HCEC 1CT (cell line): Measurements from ENCODE around the gene SSTR5.

ENCODE experiments used
- DNase-seq: peaks from one replicate; pipeline ENCODE4 v3.0.0-alpha.2; 2017

SSTR5 gene

DNA sequence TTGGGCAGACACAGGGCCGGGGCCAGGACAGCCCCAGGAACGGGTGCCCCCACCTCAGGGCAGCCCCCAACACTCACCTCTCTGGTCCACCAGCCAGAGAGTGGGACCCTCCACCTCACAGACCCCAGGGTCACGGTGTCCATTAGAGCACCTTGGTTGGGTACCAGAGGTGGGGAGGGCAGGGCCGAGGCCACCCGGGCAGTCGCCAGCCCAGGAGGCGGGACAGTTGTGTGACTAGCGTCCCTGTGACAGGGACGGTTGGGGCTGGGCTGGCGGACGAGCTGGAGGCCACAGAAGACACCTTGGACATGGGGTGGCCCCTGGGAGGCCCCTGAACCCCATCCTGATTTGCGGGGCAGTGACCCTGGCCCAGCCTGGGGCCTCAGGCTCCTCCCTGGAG is 35.2 kb downstream of the SSTR5 start:
- no peak for DNase-seq

DNA sequence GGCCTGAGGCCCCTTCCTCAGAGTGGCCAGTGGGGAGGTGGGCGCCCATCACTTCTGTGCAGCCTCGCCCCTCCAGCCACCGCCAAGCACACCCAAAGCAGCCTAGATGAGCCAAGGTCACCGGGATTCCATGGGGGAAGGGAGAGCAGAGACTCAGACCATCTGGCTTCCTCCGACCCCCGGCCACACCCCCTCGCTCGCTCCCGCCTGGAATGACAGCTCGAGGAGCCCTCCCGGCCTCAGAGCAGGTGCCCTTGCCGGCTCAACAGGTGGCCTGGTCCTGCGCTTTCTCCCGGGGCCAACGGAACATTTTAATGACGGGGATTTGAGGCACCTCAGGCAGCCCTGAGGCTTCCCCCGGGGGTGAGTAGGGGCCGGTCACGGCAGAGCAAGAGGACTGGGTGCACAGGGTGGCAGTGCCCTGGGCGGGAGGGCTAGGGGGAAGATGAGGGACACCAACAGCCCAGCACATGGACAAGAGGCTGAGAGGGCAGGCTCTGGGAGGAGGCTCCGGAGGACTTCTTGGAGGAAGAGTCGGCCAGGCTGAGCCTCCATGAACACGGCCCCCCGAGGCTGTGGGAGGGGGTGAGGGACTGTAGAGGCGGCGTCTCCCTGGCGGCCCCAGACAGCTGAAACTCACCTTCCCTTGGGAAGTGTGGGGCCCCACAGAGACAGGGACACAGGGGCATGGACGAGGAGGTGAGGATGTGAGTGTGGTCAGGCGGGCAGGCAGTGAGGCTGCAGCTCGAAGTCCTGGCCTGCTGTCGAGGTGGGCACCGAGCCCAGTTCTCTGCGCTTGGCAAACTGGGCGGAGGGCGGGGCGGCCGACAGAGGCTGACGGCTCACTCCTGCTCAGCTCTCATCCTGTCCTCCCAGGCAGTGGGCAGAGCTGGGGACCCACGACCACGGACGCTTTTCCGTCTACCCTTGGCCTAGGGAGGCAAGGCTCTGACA is 36.0 kb downstream of the SSTR5 start:
- DNase-seq: no peak

DNA sequence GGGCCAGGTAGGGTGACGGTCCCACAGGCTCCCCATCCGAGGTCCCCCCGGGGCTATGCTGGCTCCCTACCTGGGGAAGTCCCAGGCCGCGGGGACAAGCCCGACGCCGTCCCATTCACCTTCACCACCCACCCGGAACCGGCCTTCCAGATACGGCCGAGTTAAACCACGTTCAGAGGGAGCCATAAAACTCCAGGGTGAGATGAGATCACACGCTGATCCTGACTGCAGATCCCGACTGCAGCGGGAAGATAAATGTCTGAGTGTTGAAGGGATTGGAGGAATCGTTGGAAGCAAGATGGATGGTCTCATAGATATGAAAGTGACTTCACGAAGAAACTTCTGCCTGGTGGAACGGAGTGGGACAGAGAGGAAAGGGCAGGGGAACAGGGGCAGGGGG is 37.1 kb downstream of the SSTR5 start:
- DNase-seq: no peak

DNA sequence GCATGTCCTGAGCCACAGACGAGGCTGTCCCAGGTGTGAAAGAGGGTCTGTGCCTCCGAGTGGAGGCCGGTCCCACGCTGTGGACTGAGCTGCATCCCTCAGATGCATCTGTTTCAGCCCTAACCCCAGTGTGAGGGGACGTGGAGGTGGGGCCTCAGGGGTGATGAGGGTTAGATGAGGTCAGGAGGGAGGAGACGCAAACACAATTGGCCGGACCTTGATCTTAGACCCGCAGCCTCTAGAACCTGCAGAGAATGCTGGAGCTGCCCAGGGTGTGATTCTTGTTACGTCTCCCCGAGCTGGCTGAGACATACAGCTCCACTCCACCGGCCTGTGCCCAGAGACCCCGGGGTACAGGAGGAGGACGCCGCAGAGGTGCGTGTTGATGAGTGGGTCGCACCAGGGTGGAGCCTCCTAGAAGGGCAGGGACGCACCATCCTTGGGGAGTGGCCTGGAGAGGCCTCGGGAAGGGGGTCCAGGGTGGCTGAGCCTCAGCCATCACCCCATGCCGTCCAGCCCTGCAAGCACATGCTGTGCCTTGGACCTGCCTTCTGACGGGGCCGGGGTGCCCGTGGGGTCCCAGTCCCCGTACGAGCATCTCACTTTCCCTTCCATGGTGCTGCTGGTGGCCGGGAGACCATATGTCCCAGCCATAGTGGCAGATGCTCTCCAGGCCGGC is 40.1 kb downstream of the SSTR5 start:
- no peak for DNase-seq

DNA sequence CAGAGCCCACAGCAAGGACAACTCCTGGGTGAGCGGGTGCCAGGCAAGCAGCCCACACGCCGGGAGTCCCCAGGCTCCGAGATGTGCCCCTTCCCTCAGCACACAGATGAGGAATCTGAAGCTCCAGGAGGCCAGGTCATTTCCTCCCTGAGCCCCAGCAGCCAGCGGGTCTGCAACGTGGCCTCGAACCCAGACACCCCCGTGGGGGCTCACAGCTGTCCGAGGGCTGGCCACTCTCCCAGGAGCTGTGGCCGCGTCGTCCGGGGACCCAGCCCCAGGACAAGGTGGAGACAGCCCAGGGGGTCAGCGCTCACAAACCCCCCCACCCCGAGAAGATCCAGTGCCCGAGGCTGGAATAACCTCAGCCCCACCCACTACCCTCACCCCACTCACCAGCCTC is 40.9 kb downstream of the SSTR5 start:
- no peak for DNase-seq

DNA sequence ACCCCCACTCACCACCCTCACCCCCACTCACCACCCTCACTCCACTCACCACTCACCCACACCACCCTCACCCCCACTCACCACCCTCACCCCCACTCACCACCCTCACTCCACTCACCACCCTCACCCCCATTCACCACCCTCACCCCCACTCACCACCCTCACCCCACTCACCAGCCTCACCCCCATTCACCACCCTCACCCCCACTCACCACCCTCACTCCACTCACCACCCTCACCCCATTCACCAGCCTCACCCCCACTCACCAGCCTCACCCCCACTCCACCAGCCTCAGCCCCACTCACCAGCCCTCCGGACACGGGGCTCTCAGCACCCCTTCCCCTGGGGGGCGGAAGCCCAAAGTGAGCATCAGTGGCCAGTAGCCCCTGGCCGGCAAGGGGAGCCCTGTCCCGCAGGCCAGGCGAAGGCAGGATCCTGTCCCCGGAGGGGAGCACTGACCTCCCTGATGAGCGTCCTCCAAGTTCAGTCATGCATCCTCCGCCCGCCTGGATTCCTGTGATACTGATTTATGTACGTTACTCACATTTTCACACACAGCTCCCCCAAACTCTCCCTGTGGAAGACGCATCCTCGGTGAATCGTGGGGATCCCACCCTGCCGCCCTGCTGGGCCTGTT is 41.5 kb downstream of the SSTR5 start:
- no peak for DNase-seq

DNA sequence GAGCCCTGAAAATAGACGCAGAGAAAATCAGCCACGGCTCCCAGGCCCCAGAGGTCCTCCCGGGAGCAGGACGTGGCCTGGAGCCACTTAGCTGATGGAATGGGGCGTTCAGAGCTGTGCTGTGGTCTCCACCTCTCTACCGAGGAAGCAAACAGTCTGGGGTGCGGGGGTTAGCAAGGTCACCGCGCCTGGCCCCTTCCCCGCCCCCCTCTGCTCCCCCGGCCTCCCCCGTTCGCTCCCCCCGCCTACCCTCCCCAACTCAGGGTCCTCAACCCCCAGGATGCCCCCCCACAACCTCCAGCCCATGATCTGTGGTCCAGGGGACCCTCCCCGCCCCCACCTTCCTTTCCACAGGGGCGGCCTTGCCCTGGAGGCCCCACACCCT is 44.1 kb downstream of the SSTR5 start:
- DNase-seq: no peak

DNA sequence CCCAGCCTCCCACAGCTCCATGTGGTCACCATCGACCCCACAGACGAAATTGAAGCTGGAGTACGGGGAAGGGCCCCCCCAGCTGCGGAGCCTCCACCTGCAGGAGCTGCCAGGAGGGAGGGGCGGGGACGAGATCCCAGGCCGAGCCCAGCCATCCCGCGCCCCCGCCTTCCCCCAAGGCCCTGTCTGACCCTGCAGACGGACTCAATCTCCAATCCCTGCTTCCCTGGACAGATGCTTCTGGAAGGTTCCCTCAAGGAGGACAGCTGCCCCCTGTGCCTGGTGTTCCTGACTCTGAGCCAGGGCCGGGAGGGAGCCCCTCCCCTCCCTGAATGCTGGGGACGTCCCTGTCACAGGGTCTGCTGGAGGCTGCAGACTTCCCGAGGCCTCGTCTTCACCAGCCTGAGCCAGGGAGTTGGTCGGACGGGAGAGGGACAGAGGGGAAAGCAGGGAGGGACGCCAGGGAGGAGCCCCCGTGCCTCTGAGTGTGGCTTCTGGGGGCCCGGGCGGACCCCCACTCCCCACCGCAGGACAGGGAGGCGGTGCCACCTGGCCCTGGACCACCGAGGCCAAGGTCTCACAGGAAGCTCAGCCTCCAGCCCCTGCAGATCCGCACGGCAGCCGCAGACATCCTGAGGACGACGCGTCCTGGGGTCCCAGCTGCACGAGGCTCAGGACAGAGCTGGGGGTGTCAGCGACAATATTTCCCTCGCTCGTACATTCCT is 44.8 kb downstream of the SSTR5 start:
- DNase-seq: no peak

DNA sequence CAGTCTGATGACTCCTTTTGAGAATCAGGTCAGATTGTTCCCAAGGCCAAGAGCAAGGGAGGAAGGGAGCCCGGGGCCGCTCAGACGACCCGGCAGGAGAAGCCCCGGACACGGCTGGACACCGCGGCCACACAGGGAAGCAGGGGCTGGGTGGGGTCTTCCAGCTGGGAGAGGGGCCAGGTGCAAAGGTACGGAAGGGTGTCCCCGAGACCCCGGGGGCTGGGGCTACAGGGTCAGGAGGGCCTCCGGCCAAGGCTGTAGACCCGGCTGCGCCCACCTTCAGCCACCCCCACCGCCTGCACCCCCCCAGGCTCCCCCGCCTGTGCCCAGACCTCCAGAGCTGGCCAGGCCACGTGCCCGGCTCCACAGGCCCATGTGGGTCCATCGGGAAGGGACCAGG is 45.4 kb downstream of the SSTR5 start:
- DNase-seq: no peak

DNA sequence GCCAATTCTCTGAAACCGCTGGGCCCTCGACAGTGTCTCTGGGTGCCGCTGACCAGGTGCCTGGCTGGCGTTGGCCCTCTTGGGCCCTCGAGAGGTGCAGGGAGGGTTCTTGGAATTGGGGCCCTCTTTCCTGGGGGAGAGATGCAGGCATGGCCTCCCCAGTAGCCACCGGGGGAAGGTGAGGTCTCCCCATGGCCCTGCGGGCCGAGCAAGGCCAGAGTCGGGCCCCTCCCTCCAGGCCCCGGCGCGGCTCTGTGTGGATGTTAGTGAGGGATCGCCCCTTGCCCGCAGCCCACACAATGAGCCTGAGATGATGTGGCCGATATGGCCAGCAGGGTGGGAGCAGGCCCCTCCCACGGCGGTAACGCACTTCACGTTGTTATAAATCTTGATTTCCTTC is 46.6 kb downstream of the SSTR5 start:
- DNase-seq: no peak

DNA sequence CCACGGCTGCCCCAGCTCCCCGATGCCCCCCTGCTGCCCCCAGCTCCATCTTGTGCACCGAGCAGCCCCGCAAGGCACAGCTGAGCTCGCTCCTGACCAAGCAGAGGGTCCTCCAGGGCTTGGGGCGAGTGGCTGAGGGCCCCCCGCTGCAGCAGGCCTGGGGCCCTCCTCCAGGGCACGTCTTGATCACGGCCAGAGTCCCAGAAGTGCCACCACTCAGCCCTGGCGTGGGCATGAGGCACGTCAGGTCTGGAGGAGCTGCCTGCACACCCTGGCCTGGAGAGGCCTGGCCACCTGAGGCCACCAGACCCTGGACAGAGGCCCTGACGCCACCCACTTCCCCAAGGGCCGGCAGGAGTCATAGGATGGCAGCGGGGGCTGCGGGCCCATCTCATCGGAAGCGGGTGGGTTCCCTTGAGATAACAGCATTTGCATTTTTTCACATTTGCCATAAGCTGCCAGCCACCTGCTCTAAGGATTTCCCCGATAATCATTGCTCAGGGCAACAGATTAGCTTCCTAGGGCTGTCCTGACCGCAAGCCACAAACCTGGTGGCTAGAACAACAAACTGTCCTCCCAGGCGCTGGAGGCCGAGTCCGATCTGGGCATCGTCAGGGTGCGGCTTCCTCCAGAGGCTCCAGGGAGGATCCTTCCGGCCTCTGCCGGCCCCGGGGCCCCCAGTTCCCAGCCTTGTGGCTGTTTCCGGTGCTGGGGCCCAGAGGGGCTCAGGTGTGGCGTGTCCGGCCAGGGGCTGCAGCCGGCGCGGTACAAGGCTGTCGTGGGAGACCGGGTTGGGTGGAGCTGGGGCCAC is 47.4 kb downstream of the SSTR5 start:
- DNase-seq: no peak

DNA sequence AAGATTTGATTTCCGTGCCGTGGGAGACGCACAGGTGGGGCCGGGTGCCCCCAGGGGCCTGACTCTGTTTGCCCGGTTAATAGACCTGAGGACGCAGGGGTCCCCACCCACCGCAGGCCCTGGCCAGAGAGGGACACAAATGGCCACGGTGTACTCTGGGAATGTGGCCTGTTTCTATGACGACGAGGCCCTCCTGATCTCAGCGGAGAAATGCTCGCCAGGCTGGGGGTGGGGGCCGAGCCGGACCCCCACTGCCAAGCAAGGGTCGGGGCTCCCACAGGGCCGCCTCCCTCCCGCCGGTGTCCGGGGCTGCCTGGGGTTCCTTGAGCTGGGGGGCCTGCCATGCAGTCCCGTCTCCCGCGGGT is 48.0 kb downstream of the SSTR5 start:
- no peak for DNase-seq

DNA sequence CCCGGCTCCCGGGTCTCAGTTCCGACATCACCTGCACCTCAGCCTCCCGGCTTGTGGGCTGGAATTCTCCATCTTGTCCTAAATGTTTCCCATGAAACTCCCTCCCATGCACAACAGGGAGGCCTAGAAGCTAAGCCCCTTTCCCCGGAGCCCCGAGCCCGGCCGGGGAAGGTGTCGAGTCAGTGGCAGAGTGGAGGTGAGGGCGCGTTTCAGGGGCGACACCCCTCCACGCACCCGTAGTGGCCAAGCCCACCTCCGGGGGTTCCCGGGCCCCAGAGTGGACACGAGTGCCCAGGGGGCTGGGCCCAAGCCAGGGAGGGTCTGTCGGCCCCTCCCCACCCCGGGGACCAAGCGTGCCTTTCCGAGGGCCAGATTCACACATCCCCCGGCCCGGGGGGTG is 48.5 kb downstream of the SSTR5 start:
- no peak for DNase-seq

DNA sequence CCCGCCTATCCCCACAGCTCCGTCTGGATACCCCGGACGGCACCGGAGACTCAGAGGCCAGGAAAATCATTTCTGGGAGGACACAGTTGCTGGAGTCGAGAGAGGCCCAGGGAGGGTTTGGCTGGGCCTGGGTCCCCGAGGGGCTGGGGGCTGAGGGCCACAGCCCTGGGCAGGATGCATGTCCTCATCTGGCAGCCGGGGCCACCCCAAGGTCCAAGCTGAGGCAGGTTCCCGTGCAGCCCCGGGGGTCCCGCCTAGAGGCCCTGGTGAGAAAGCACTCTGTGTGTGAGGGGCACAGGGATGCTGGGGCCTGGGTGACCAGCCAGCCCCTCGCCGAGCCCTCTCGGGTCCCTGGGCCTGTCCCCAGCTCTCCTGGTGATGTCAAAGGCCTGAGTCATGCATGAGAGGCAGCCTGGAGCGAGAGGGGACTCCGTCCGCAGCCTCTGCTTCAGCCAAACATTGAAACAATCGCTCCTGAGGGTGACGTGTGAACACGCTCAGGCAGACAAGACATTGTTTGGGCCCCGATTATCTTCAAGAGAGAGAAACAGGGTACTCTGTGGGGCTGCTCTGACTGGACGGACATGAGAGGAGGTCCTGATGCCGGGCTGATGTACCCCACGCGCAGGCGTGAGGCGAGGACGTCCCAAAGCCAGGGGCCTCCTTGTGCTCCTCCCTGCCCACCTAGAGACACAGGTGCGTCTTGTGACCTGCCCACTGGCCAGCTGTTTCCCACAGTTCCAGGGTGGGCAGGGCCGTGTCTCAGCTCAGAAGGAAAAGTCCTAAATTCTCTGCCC is 49.3 kb downstream of the SSTR5 start:
- DNase-seq: no peak

DNA sequence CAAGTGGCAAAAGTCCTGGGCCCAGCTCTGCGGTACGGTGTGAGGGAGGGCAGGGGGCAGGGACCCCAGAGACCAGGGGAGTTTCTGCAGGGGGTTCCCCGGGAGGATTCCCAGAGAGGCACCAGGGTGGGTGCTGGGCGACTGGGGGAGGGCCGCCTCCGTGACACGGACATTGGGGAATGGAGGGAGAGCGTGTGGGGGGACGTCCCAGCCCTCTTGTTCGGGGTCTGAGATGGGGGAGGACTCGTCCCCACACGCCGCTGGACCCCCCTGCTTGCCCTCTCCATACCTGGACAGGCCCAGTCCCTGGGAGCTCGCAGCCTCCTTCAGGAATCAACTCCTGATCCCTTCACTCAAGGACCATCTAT is 49.8 kb downstream of the SSTR5 start:
- DNase-seq: no peak

DNA sequence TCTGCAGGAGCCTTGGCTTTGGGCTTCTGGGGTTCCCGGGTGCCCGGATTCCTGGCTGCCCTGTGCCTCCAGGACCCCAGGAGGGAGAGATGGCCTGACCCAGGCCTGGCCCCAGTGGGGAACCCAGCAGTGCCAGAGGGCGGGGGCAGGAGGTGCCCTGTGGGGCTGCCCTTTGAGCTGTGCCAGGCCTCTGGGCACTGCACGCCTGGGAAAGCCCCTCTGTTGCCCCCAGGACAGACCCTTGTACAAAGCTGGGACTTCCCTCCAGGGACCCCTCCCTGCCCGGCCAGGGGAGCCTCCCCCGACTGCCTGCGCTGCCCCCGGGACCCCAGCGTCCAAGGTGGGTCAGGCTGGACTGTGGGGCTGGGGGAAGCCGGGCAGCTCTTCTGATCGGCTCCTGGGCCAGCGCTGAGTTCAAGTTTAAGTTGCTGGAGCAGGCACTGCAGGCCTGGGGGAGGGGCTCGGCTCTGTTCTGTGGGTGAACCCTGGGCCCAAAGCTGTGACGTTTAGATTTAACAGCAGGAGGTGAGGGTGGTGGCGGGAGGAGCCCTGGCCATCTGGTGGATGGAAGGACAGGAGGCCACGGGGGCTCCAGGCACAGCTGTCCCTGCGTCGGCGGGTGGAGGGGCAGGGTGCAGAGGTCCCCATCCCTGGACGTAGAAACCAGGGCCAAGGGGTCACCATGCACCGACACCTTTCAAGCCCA is 51.1 kb downstream of the SSTR5 start:
- DNase-seq: no peak

DNA sequence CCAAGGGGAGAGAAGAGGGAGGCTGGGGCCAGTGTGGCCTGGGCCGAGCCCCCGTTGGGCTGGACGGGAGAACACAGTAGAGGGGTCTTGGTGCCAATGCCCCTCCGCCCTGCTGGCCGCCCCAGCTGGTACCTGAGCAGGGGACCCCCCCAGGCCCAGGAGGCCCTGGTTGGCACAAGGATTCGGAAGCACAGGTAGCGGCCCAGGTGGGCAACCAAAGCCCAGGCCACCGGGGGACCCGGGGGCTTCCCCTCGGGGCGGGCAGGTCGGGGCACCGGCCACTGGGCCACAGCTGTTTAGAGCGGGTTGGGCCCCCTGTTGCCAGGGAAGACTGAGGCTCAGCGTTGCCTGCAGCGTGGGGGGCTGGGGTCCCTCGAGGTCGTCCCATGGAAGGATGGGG is 51.7 kb downstream of the SSTR5 start:
- DNase-seq: no peak

DNA sequence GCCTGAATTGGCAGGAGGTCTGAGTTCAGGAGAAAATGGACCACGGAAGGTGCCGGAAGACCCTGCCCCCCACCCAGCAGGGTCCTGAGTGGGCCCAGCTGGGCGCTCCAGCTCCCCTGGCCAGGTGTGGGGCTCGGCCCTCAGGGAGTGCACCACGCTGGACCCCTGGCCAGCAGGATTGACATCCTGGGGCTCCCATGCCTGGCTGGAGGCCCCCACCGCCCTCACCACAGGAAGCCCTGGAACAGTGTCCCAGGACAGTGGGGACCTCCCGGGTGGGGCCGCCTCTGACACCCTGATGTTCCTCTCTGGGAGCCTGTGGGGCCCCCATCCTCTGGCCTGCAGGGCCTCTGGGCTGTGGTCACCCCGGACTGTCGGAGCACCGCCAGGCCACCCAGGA is 52.2 kb downstream of the SSTR5 start:
- DNase-seq: no peak

DNA sequence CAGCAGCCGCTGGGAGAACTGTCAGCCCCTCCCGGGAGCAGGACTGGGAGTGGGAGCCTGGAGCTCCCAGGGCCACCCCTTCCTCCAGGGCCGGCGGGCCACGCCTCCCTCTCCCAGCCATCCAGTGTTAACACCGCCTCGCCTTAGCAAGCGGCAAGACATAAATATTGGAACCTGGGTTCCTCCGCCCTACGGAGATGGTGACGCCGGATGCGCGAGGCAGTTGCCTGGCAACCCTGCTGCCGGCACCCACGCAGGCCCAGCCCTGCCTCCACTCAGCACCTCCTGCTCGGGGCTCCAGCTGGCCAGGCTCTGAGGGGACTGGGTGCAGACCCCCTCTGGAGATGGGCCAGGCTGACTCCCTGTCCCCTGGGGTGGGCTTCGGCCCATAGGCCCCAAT is 52.9 kb downstream of the SSTR5 start:
- DNase-seq: no peak

DNA sequence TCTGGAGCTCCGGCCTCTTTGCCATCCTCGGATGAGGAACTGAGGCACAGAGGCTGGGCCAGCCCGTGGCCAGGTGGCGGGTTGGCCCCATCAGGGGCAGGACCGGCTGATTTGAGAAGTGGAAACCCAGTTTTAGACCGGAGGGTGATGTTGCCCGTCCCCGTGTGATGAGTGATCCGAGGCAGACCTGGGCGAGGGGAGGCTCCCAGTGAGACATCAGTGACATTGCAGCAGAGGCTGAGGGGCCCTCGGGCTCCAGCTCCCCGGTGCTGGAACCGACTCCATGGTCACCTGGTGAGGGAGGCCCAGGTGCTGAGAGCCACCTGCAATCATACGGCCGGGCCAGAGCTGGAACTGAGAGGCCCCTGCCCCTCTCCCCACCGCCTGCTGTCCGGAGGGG is 53.5 kb downstream of the SSTR5 start:
- DNase-seq: no peak

DNA sequence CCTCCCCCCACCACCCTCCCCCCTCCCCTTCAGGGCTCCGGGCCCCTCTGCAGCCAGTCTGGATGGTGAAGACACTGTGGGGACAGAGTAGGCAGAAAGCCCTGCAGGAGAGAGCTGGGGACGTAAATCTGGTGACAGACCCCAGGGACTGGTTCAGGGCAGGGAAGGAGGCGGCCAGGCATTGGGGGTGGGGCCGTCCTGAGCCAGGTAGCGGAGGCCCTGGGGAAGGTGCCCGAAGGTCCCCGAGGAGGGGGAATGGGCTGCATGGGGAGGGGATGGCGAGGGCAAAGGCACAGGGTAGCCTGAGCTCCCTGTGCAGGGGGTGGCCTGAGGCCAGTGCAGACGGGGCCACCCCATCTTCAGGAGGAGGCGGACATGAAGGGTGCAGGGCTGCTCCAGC is 54.0 kb downstream of the SSTR5 start:
- no peak for DNase-seq
